ENCODE data around the gene RAB9A.

- TF ChIP-seq, protein P1, sequence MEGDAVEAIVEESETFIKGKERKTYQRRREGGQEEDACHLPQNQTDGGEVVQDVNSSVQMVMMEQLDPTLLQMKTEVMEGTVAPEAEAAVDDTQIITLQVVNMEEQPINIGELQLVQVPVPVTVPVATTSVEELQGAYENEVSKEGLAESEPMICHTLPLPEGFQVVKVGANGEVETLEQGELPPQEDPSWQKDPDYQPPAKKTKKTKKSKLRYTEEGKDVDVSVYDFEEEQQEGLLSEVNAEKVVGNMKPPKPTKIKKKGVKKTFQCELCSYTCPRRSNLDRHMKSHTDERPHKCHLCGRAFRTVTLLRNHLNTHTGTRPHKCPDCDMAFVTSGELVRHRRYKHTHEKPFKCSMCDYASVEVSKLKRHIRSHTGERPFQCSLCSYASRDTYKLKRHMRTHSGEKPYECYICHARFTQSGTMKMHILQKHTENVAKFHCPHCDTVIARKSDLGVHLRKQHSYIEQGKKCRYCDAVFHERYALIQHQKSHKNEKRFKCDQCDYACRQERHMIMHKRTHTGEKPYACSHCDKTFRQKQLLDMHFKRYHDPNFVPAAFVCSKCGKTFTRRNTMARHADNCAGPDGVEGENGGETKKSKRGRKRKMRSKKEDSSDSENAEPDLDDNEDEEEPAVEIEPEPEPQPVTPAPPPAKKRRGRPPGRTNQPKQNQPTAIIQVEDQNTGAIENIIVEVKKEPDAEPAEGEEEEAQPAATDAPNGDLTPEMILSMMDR (conservative IDR thresholded peaks at IDR 0.05) = no peak
- no peak for TF ChIP-seq EZH2 (IDR thresholded peaks at IDR 0.05; ENCODE audit: low read depth)
Measured at GRCh38 chrX:13673016-13673415, 15.9 kb upstream of the RAB9A start.

Data from PC-9 (cell line).